NCI-H1105 (cell line): ENCODE results near the gene DCANP1.
A peak's percentile ranks its signal among the peaks of the same experiment; 100 is the strongest.

ENCODE experiments used
- DNase-seq: peaks from one replicate; lab custom pipeline; 2025; lab: John Stamatoyannopoulos, UW

The DCANP1 gene

GRCh38 chr5:135480511-135480910 is 33.4 kb upstream of the DCANP1 start:
- no peak for DNase-seq

DNA sequence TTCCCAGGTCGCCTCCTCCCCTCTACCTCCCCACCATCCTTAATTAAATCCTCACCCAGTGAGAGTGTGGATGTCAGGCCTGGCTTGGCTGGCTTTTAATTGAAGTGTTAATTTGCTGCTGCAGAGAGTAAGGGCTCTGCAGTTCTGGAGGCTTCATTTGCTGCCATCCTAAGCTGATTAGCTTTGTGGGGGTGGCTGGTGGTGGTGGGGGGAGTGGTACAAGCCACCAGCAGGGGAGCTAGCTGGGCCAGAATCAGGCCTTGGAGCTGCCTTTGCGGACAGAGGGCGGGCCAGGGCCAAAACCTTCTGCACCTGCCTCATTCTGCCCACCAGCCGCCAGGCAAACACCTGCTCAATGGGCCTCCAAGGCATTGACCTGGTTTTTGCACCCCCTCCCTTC is 31.8 kb upstream of the DCANP1 start:
- DNase-seq: no peak

GRCh38 chr5:135477613-135478066 is 30.5 kb upstream of the DCANP1 start:
- no peak for DNase-seq

GRCh38 chr5:135476615-135477581 is 29.8 kb upstream of the DCANP1 start:
- DNase-seq: no peak

DNA sequence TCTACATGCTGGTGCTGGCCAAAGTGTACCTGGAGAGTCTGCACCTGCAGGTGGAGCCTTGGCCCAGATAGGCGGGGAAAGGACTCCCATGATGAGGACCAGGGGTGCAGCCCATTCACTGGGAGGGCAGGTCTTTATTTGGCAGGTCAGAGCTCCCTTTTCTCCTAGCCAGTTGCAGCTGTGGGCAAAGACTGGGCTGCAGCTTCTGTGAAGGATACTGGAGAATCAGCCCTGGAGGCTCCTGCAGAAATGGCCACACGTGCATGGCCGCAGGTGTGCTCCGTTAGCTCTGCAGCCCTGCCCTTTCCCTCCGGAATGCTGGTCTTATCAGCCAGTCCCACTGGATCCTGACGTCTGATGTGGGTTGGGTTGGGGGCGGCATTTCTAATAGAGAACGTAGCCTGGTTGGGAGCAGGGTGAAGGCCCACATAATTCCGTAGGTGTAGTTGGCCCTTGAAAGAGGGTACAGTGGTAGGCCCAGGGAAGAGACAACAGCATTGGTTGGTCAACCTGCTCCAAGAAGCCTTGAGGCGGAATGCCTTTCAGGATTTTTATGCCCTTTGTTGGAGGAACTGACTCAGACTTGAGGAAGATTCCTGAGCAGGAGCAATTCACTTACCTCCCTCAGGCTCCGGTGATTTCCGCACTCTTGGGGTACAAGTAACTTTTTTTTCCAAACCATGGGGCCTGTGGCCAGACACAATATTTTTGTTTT is 27.0 kb upstream of the DCANP1 start:
- DNase-seq: no peak

DNA sequence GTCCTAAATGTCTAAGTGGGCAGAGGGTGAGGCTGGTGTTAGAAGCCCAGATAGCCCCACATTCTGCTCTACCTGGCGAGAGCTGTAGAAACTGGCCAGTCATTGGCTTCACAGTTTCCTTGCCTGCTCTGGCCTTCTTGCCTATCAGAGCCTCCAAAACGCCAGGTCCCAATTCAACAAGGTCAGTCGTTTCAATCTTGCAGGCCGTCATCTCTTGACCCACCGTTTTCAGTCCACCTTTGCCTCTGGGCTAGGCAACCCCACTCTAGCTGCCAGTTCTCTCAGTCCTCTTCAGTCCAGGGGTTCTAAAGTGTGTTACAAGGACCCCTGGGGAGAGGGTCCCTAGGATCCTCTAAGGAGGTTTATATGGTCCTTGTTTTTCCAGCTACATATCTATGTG is 25.0 kb upstream of the DCANP1 start:
- DNase-seq: no peak

- no peak for DNase-seq
These were observed 24.6 kb upstream of the DCANP1 start for GRCh38 chr5:135471726-135472125.

GRCh38 chr5:135469911-135470310 is 22.8 kb upstream of the DCANP1 start:
- DNase-seq: no peak

GRCh38 chr5:135468541-135468940 is 21.4 kb upstream of the DCANP1 start:
- DNase-seq: no peak

DNA sequence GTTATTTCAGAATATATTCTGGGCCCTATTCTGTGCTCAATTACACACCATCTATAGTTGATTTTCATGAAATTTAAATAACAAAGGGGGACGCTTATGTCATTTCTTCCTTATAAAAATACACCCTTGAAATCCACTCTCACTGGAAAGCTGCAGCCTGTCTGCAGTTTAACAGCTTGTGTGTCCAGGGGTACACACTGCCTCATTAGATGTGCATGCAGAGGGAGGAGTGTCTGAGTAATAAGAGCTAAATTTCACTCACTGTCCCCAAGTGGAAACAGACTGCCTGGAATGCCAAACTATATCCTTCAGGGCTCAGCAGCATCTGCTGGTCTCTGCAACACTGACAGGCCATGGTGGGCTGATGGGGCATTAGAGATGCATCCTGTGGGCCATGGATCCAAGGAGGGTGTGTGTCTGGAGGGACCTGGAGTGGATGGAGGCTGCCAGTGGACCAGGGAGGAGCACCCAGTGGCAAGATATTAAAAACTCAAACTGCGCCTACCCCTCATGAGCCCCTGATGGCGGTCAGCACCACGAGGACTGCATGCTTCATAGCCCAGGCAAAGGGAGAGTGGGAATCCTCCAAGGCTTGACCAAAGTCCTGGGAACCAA is 20.8 kb upstream of the DCANP1 start:
- DNase-seq: no peak

DNA sequence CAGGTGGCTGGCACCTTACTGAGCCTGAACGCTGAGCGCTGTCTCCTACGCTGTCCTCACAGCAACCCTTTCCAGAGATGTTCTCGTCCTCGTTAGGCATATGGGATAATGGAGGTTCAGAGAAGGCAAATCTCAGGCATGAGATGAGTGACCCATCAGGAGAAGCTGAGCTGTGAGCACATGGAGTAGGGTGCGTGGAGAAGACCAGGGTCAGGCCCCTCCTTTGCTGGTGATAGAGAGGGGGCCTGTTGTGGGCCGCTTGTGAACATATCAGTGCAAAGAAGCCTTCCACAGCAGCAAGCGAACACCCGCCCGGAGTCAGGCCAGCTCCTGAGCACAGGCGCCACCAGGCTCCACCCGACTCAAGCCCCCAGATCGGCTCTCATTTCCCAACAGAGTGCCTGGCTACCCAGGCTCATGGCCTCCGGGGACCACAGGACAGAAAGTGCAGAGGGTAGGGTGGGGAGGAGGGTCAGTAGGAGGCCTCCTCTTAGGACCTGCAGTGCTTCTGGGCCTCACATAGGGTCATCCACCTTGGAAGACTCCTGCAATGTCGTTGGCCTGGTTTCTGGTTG is 20.0 kb upstream of the DCANP1 start:
- no peak for DNase-seq

DNA sequence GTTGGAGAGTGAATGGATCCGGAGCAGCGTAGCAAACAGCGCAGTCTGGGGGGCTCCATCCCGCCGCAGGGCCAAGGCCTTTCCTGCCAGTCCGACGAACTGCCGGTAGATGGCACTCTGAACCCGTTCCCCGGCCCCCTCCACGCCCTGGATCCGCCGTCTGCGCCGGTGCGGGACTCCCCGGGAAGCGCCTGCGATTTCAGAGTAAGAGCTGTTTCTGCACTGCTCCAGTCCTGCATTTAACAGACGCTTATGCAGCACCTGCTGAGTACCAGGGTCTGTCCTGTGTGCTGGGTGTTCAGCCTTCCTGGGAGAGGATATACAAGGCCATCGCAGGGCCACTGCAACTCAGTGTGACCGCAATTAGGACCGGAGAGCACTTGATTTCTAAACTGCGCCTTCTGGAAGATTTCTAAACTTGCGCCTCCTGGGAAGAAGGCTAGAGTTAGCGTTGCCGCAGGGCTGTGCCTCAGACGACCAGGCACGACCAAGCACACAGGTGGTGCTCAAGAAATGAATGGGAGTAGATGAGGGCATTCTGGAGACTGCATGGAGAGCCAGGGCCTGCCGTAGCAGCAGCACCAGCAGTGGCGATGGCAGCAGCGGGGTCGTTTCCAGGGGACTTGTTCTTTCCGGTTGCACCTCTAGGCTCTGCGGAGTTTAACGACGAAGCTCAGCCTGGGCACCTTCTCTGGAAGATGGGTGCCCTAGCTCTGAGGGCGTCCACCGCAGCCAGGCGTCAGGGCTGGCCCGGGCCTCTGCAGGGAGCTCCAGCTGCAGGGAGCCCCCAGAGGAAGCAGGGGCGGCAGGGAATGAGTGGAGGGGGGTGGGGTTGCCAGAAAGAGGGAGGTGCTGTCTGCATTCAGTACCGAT is 19.3 kb upstream of the DCANP1 start:
- DNase-seq: peak; percentile 38

GRCh38 chr5:135465391-135466122 is 18.4 kb upstream of the DCANP1 start:
- DNase-seq: no peak

- peak; percentile 63 for DNase-seq
These were observed 15.2 kb upstream of the DCANP1 start for GRCh38 chr5:135462304-135462703.

DNA sequence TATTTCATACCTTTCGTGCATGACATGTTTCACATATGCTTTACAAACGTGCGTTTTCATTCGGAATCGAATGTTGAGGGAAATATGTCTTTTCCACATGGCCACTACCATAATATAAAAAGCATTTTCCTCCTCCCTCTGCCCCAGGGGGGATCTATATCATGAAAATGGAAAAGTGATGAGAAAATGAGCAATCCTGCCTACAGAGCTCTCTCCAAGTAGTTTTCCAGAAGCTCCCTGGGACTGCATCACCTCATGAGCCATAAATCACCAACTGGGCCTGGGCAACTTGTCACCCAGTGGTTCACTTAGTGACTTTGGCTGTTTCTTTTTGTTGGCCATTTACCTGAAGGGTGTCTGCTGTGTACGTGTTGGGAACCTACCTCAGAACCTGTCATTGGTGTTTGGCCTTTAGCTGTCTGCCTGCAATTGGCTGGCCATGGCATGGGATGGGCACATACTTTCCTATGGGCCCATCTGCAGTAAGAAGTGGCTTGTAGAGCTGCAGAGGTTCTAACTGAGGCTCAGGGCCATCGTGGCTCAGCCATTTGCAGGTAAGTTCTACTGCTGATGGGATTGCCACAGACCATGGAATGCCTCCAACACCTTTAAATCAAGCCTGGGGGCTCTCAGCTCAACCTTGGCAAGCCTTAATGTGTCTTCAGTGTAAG is 14.5 kb upstream of the DCANP1 start:
- DNase-seq: no peak

DNA sequence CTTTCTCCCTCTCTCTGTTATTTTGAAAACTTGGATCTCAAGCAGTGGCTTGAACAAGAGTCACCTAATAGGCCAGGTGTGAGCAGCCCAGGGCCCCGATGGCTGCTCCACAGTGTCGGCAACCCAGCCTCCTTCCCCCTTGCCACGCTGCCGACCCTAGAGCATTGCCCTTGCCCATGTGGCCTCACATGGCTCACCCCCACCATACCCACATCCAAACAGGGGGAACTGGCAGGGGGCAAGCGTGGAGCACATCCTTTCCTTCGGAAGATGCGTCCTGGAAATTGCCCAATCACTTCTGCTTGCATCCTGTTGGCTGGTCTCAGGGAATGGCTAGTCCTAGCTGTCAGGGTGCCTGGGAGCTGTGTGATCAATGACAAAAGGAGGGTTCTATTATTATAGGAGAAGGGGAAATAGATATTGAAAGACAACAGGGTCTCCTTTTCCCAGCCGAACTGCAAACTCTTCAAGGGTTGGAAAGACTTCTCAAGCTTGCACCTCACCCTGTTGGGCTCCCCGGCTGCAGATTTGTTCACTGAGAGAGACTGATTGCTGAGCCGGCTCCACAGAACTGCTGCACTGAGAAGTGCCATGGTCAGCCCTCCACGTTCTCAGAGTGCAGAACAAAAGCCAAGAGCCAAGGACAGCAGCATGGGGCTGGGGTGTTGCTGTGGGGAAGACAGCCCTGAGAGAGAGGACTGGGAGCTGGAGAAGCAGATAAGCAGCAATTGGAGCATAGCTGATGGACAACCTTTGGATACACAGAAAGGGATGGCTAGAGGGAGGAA is 13.3 kb upstream of the DCANP1 start:
- DNase-seq: no peak

- no peak for DNase-seq
These were observed 11.8 kb upstream of the DCANP1 start for GRCh38 chr5:135458921-135459331.

GRCh38 chr5:135458356-135458755 is 11.2 kb upstream of the DCANP1 start:
- no peak for DNase-seq

GRCh38 chr5:135457424-135458071 is 10.4 kb upstream of the DCANP1 start:
- peak; percentile 33 for DNase-seq
